GM12874 (cell line): Measurements from ENCODE around the gene UBALD2.

Source experiments
- TF ChIP-seq, protein P1 (sequence below): IDR thresholded peaks from 2 replicates; pipeline ENCODE4 v1.5.1; 2011; ENCODE audit warnings: low read depth, mild to moderate bottlenecking, control low read depth, low read length, moderate library complexity; ENCODE audit not compliant: insufficient read depth

Gene UBALD2

DNA sequence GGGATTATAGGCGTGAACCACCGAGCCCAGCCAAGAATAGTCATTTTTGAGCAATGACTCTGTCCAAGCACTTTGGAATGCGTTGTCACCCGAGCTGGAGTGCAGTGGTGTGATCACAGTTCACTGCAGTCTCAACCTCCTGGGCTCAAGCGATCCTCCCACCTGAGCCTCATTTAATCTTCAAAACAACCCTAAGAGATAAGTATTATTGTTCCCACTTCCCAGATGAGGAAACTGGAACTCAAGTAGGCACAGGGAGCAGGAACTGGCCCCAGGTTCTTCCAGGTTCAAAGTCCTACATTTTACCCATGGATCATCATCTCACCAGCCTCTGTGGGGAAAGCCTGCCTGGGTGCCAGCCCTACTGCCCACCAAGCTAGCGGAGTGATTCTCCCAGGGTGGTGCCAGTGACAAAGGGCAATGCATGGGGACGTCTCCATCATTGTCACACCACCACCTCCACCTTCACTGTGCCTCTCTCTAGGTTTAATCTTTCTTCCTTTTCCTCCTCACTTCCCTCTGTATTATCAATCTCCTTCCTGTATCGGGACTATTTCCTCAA is 13.6 kb upstream of the UBALD2 start:
- TF ChIP-seq, protein P1, sequence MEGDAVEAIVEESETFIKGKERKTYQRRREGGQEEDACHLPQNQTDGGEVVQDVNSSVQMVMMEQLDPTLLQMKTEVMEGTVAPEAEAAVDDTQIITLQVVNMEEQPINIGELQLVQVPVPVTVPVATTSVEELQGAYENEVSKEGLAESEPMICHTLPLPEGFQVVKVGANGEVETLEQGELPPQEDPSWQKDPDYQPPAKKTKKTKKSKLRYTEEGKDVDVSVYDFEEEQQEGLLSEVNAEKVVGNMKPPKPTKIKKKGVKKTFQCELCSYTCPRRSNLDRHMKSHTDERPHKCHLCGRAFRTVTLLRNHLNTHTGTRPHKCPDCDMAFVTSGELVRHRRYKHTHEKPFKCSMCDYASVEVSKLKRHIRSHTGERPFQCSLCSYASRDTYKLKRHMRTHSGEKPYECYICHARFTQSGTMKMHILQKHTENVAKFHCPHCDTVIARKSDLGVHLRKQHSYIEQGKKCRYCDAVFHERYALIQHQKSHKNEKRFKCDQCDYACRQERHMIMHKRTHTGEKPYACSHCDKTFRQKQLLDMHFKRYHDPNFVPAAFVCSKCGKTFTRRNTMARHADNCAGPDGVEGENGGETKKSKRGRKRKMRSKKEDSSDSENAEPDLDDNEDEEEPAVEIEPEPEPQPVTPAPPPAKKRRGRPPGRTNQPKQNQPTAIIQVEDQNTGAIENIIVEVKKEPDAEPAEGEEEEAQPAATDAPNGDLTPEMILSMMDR: no peak

DNA sequence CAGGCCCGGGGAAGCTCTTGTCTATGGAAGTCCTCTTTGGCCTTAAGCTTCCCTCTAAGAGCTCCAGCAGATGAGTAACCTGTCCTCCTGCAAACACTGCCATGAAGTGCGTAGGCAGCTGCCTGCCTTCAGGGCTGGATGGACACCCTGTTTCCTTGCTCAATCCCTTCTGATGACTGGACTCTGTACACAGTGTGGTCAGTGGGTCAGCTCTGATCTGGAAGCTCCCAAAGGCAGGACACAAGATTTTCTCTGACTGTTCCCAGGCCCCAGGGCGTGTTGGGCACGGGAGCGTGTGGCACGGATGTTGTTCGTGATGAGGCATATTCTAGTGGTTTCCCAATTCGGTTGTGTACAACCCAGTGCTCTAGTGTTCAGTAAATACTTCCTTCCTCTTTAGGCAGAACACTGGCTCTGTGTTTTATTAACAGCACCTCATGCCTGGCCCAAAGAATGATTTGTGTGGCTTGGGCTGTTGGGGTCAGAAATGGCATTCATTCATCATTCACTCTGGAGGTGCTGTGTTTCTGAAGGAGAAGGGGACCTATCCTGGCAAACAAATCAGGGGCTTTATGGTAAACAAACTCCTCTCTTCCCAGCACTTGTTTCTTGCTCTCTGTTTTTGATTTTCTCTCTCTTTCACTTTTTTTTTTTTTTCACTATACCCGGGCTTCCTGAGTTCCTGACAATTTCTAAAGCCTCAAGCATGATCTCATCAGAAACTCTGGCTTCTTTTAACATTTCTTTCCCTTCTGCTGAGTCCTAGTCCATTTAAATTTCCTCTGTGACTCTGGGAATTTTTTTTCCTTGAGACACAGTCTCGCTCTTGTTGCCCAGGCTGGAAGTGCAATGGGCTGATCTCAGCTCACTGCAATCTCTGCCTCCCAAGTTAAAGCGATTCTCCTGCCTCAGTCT is 12.9 kb upstream of the UBALD2 start:
- TF ChIP-seq, protein P1: no peak

DNA sequence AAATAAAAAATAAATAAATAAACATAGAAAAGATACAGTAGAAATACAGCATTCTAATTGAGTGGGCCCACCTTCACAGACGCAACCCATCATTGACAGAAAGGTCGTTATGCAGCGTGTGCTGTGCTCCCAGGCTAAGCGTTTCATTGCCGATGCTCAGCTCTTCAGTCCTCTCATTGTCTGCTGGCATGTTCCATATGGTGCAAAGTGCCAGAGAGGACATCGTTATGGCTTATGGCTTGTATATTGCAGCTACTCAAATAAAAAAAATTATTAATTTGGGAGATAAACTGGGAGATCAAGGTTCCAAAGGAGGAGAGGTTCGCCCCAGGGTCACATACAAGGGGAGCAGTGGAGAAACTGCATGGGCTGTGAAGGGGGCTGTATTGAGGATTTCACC is 11.3 kb upstream of the UBALD2 start:
- TF ChIP-seq, protein P1: no peak

DNA sequence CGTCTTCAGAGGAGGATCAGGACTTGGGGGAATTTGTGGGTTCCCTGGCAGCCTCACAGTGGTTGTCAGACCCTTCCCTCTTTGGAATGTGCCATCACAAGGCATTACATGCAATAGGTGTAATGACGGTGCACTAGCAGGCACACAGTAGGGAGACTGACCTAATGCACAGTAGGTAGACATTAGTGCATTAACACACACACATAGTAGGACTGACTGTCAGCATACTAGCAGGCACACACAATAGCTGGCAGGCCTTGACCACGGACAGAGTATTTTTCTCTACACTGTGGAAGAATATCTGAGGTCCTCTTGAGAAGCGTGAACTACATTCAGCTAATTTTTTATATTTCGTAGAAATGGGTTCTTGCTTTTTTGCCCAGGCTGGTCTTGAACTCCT is 10.9 kb upstream of the UBALD2 start:
- TF ChIP-seq, protein P1: no peak

DNA sequence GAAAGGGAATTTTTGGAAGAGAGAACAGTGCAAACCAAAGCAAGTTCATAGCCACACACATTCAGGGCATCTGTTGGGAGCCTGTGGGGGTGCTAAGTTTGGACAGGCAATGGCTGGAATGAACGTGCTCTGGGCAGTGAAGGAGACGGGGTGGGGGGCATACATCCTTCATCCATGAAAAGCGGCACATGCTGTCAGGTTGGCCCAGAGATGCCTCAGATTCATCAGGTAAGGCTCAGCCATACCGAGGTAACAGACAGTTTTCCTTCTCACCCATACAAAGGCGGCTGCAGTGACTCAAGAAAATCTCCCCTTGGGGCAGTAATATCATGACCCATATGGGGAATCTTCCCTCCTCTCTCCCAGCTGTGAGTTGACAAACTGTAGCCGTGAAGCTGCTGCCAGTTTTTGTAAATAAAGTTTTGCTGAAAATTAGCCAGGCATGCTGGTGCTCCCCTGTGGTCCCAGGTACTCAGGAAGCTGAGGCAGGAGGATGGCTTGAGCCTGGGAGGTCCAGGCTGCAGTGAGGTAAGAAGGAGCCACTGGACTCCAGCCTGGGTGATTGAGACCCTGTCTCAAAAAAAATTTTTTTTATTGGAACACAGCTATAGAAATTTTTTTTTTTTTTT is 9.2 kb upstream of the UBALD2 start:
- TF ChIP-seq, protein P1: no peak

DNA sequence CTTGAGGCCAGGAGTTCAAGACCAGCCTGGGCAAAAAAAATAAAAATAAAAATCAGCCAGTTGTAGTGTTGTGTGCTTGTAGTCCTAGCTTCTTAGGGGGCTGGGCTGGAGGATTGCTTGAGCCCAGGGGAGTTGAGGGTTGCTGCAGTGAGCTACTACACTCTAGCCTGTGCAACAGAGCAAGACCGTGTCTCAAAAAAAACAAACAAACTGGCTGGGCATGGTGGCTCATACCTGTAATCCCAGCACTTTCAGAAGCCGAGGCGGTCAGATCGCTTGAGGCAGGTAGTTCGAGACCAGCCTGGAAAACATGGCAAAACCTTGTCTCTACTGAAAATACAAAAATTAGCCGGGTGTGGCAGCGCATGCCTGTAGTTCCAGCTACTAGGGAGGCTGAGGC is 4.9 kb upstream of the UBALD2 start:
- TF ChIP-seq, protein P1: no peak

DNA sequence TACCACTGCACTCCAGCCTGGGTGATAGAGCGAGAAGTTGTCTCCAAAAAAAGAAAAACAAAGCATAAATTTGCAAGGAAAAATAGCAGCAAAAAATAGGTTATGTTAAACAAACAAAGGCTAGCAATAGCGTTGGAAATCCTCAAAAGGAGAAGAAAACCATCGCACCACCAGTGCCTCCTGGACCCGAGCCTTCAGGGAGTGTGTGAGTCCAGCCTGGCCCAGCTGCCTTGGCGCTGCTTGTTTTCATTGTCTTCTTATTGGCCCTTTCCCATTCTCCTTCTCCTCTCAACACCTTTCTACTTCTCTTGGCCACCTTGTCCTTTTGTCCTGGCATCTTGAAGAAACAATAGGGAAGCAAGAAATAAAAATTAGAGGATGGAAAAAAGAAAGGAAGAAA is 4.5 kb upstream of the UBALD2 start:
- TF ChIP-seq, protein P1: no peak
